Measurements from ENCODE around the gene PMFBP1.

DNA sequence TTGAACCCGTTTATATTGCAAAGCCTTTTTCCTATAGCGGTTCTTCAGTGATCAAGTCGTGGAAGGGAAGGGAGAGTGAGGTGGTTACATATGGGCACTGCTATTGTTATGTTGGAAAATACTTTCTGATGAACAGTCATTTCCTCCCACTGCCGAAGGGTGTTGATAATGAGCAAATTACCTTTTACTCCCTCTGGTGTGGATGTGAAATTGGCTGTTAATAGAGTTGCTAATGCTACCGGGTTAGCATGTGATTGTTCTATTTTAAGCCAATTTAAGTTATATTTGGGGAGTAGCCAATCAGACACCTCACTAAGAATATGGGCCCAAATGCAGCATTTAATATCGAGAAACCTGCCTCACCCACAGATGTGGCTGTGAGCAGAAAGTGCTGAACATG lies 15.6 kb upstream of the PMFBP1 start:
- TF ChIP-seq EZH2 (IDR thresholded peaks at IDR 0.05; ENCODE audit: low read depth) = no peak
- TF ChIP-seq, protein P1, sequence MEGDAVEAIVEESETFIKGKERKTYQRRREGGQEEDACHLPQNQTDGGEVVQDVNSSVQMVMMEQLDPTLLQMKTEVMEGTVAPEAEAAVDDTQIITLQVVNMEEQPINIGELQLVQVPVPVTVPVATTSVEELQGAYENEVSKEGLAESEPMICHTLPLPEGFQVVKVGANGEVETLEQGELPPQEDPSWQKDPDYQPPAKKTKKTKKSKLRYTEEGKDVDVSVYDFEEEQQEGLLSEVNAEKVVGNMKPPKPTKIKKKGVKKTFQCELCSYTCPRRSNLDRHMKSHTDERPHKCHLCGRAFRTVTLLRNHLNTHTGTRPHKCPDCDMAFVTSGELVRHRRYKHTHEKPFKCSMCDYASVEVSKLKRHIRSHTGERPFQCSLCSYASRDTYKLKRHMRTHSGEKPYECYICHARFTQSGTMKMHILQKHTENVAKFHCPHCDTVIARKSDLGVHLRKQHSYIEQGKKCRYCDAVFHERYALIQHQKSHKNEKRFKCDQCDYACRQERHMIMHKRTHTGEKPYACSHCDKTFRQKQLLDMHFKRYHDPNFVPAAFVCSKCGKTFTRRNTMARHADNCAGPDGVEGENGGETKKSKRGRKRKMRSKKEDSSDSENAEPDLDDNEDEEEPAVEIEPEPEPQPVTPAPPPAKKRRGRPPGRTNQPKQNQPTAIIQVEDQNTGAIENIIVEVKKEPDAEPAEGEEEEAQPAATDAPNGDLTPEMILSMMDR (conservative IDR thresholded peaks at IDR 0.05) = no peak

All from PC-9 (cell line).